SK-N-MC (cell line): Measurements from ENCODE around the gene KCTD16.

ENCODE experiments used
- EZH2 ChIP-seq: fragments of 200-600 bp; sonication (generic); IDR thresholded peaks from one replicate; pipeline ENCODE4 v1.6.1; 2017; ENCODE audit warnings: antibody characterized with exemption
- FOXP2 ChIP-seq: optimal IDR thresholded peaks from 2 replicates; pipeline ENCODE3; 2011; ENCODE audit warnings: mild to moderate bottlenecking, moderate library complexity; ENCODE audit not compliant: insufficient read depth; ENCODE audit errors: extremely low read length, control extremely low read depth
- POLR2AphosphoS5 ChIP-seq: IDR thresholded peaks from 2 replicates; pipeline ENCODE4 v1.6.1; 2012; ENCODE audit warnings: mild to moderate bottlenecking, low read depth, low read length, borderline replicate concordance

DNA sequence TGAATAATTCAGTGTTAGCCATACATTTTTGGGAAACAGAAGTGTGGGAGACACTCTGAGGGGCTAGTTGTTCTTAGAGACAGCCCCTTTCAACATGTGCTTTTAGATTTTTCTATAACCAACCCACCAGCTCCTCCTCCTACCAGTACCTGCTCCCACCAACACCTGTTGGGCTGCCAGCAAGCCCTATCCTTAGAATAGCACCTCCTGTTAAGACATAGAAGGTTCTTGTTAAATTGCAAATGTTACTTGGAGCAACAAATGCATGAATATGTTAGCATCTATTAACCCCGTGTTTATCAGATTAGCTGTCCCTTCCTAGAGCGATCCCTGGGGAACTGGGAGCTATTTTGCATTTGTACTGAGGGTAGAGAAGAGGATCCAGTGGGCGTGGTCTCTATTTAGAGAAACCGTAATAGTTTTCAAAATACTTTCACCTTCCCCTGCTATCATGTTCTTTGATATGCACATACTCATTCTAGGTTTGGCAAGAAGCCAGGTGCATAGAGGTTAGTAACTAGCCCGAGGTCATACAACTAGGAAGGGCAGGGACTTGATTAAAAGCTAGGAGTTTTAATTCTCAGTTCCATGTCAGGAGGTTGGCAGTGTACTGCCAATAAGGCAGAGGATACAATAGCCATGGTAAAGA lies 334.4 kb downstream of the KCTD16 start:
- TF ChIP-seq EZH2 = no peak
- TF ChIP-seq POLR2AphosphoS5 = no peak
- no peak for TF ChIP-seq FOXP2
